GM12864 (cell line): ENCODE results near the gene ZPBP2.

ENCODE experiments used
- DNase-seq: peaks from one replicate; pipeline ENCODE4 v3.0.0-alpha.2; 2011; ENCODE audit warnings: low read depth
- H3K4me3 ChIP-seq: 2 replicates; pipeline ENCODE4 v1.5.1; 2011; ENCODE audit warnings: mild to moderate bottlenecking, low read depth, low read length, control low read depth
- TF ChIP-seq, protein P1 (sequence below): IDR thresholded peaks from 2 replicates; pipeline ENCODE4 v1.5.1; 2011; ENCODE audit warnings: low read depth, mild to moderate bottlenecking, moderate library complexity, low read length, control low read depth, inconsistent platforms; ENCODE audit errors: missing control alignments

ZPBP2 gene

GRCh38 chr17:39921323-39921722 is 53.3 kb downstream of the ZPBP2 start:
- no peak for DNase-seq
- TF ChIP-seq, protein P1, sequence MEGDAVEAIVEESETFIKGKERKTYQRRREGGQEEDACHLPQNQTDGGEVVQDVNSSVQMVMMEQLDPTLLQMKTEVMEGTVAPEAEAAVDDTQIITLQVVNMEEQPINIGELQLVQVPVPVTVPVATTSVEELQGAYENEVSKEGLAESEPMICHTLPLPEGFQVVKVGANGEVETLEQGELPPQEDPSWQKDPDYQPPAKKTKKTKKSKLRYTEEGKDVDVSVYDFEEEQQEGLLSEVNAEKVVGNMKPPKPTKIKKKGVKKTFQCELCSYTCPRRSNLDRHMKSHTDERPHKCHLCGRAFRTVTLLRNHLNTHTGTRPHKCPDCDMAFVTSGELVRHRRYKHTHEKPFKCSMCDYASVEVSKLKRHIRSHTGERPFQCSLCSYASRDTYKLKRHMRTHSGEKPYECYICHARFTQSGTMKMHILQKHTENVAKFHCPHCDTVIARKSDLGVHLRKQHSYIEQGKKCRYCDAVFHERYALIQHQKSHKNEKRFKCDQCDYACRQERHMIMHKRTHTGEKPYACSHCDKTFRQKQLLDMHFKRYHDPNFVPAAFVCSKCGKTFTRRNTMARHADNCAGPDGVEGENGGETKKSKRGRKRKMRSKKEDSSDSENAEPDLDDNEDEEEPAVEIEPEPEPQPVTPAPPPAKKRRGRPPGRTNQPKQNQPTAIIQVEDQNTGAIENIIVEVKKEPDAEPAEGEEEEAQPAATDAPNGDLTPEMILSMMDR: no peak
- H3K4me3 ChIP-seq: no peak overlapping the region

DNA sequence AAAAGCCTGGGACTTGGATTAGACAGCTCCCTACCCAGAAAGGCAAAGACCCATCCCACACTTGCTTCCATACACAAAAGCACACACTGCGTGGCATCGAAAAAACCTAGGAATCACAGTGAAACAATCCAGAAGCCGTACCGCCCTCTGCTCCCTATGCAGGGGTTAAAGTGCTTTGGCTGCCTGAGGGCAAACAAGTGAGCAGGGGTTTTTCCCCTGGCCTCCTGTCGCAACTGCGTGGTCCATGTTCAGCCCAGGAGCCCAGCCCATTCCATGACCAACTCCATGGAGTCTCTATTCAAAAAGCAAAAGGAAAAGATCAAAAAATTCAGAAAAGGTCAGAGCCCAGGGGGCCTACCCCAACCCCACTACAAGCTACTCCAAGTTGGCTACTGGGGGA is 54.0 kb downstream of the ZPBP2 start:
- no peak overlapping the region for H3K4me3 ChIP-seq
- DNase-seq: no peak
- TF ChIP-seq, protein P1: no peak

DNA sequence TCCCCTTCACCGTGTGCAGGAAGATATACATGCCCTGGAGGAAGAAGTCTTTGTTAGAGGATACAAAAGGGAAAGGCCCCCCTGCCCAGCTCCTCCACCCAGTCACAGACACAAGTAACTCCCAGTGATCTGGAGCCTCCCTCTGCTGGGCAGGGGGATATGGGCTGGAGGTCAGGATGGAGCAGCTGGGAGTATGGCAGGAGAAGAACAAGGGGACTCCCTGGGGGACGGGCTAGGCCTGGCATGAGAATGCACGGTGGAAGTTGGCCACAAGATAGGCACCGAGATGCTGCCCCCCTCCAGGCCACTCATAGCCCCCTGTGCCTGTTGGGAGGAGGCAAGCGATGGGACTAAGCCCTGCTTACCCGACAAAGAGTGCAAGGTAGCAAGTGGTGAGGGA is 55.2 kb downstream of the ZPBP2 start:
- TF ChIP-seq, protein P1: no peak
- no peak overlapping the region for H3K4me3 ChIP-seq
- DNase-seq: no peak

GRCh38 chr17:39923836-39924690 is 56.1 kb downstream of the ZPBP2 start:
- TF ChIP-seq, protein P1: no peak
- H3K4me3 ChIP-seq: no peak overlapping the region
- no peak for DNase-seq

DNA sequence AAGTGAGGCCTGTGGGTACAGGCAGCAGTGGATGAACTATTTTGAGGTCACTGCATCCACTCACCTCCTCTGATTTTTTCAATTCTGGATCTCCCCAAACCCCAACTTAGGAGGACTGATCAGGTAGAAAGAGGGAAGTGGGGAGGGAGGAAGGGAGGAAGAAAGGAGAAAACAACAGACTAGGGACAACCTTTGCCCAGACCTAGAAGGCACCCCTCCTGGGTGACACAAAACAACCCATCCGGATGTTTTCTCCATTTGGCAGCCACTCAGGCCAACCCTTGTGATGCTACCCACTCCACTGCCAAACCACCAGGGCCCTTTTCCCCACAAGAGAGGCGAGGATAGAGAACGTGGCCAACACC is 56.7 kb downstream of the ZPBP2 start:
- H3K4me3 ChIP-seq: no peak overlapping the region
- TF ChIP-seq, protein P1: no peak
- no peak for DNase-seq

GRCh38 chr17:39925282-39926134 is 57.5 kb downstream of the ZPBP2 start:
- H3K4me3 ChIP-seq: peak overlapping the region; percentile 63
- DNase-seq: no peak
- TF ChIP-seq, protein P1: no peak
